NCI-H748 (cell line): ENCODE data around the gene SIGLECL1.
"Not testable (repeated sequence)": the region's sequence is repeated elsewhere in the genome, so short reads cannot be mapped to it uniquely, and the experiment has no call there.

Experiments used
- DNase-seq: peaks from one replicate; lab custom pipeline; 2025; ENCODE audit not compliant: unreplicated experiment; lab: John Stamatoyannopoulos, UW

The SIGLECL1 gene

GRCh38 chr19:51250786-51251467 lies at the start of gene SIGLECL1:
Gene SIGLECL1 (plus strand): TSS chr19:51251080. CDS start chr19:51264073, 12,993 bp downstream.
- DNase-seq: no peak

GRCh38 chr19:51201712-51202111 lies 49.2 kb upstream of the SIGLECL1 start:
- DNase-seq: no peak

GRCh38 chr19:51203916-51204315 lies 47.0 kb upstream of the SIGLECL1 start:
- no peak for DNase-seq

GRCh38 chr19:51204321-51204720 lies 46.6 kb upstream of the SIGLECL1 start:
- no peak for DNase-seq

- no peak for DNase-seq
Observed at GRCh38 chr19:51207747-51208146, 43.1 kb upstream of the SIGLECL1 start.

GRCh38 chr19:51210191-51210784 lies 40.6 kb upstream of the SIGLECL1 start:
- DNase-seq: no peak

- not testable (repeated sequence) for DNase-seq
Observed at GRCh38 chr19:51210874-51211361, 40.0 kb upstream of the SIGLECL1 start.

- no peak for DNase-seq
Observed at GRCh38 chr19:51211833-51212232, 39.0 kb upstream of the SIGLECL1 start.

- no peak for DNase-seq
Observed at GRCh38 chr19:51219307-51219706, 31.6 kb upstream of the SIGLECL1 start.

- DNase-seq: no peak
Observed at GRCh38 chr19:51219971-51220370, 30.9 kb upstream of the SIGLECL1 start.

GRCh38 chr19:51220996-51221395 lies 29.9 kb upstream of the SIGLECL1 start:
- DNase-seq: no peak

- DNase-seq: no peak
Observed at GRCh38 chr19:51224163-51224641, 26.7 kb upstream of the SIGLECL1 start.

GRCh38 chr19:51224898-51225393 lies 25.9 kb upstream of the SIGLECL1 start, which contains the start of gene CD33:
Gene CD33 (plus strand): TSS chr19:51225080. CDS start chr19:51225119, 39 bp downstream.
- not testable (repeated sequence) for DNase-seq

GRCh38 chr19:51226067-51226466 lies 24.8 kb upstream of the SIGLECL1 start:
- no peak for DNase-seq

- DNase-seq: no peak
Observed at GRCh38 chr19:51227326-51227725, 23.6 kb upstream of the SIGLECL1 start.

GRCh38 chr19:51227966-51228365 lies 22.9 kb upstream of the SIGLECL1 start:
- no peak for DNase-seq

- no peak for DNase-seq
Observed at GRCh38 chr19:51240866-51241265, 10.0 kb upstream of the SIGLECL1 start.

- no peak for DNase-seq
Observed at GRCh38 chr19:51242881-51243630, 7.8 kb upstream of the SIGLECL1 start.

GRCh38 chr19:51246164-51246552 lies 4.7 kb upstream of the SIGLECL1 start:
- DNase-seq: no peak

- no peak for DNase-seq
Observed at GRCh38 chr19:51247972-51248590, 2.8 kb upstream of the SIGLECL1 start.

- no peak for DNase-seq
Observed at GRCh38 chr19:51251468-51251820, 564 bp downstream of the SIGLECL1 start.
